Esophagus muscularis mucosa (tissue), 3 donors: ENCODE measurements around the gene NDFIP1.

Experiments
- EP300 ChIP-seq: sonication (generic); formaldehyde crosslinking; IDR thresholded peaks from one replicate; pipeline ENCODE4 v1.6.1; 2017; ENCODE audit warnings: antibody characterized with exemption
- POLR2AphosphoS5 ChIP-seq, 2 donors: sonication (generic); formaldehyde crosslinking; IDR thresholded peaks; one replicate each; pipeline ENCODE4 v1.6.1; 2017; ENCODE audit warnings: antibody characterized with exemption in 2 of 2

- TF ChIP-seq POLR2AphosphoS5 (IDR thresholded peaks at IDR 0.05) (no peak), EP300 (no peak)
Measured at GRCh38 chr5:142119051-142119625, 10.6 kb downstream of the NDFIP1 start.
